ENCODE measurements around the gene LUC7L. TPM values are rescaled to one million over a fixed set of nuclear protein-coding genes. Genes with fewer than 3 reads are reported as not detected.
A peak's percentile ranks its signal among the peaks of the same experiment; 100 is the strongest.

LUC7L gene
- polyA plus RNA-seq, 2 of the 4 experiments (the other 2 are of a cell fraction), result 51.6 to 67.6 TPM

- Histone ChIP-seq H3K4me3 (no peak overlapping the region), H3K4me1 (peaks cover 9% of the 10 kb centered on the region; the same call in 1 of the 3 replicates), H3K4me2 (no peak overlapping the region), H3K9me3 (no peaks in the 10 kb centered on the region), H3K27ac (no peak overlapping the region)
- ATAC-seq, result no peak
- CTCF ChIA-PET, result interaction anchor here (0.8 kb wide), 1 partner anchor 9 kb away, joined by 3 read pairs; no protein-coding TSS in a partner anchor
- TF ChIP-seq KDM1A (IDR thresholded peaks at IDR 0.05; ENCODE audit: low read depth), result no peak
- TF ChIP-seq RCOR1 (IDR thresholded peaks at IDR 0.05; ENCODE audit: low read depth, low read length), result no peak
- no peak for TF ChIP-seq BHLHE40 (IDR thresholded peaks at IDR 0.05; ENCODE audit: low read depth, low read length)
- TF ChIP-seq ZNF302 (CRISPR knock-in tag; IDR thresholded peaks at IDR 0.05), result no peak
- no peak for TF ChIP-seq TP53 (CRISPR knock-in tag; IDR thresholded peaks at IDR 0.05)
- TF ChIP-seq ATOH8 (CRISPR knock-in tag; IDR thresholded peaks at IDR 0.05; ENCODE audit: low read depth), result no peak
- TF ChIP-seq KDM5A (IDR thresholded peaks at IDR 0.05), result no peak
- TF ChIP-seq TFCP2L1 (CRISPR knock-in tag; IDR thresholded peaks at IDR 0.05), result no peak
- no peak for TF ChIP-seq SREBF2 (IDR thresholded peaks at IDR 0.05)
- FAIRE-seq, result no peak
- no peak for DNase-seq (ENCODE audit: low read depth in 1 of 2, low spot score in 1 of 2)
- POLR2A ChIA-PET, result interaction anchor here (0.6 kb wide), 1 partner anchor 15 kb away, joined by 8 read pairs; no protein-coding TSS in a partner anchor
- 88% methylated on average over 13 of the region's 13 CpGs for WGBS (ENCODE audit: missing lambda C conversion rate)
Observed at GRCh38 chr16:185213-185612, 44.0 kb downstream of the LUC7L start.

GRCh38 chr16:183005-183404, 46.2 kb downstream of the LUC7L start:
- no peak for FAIRE-seq
- H3K9me3 ChIP-seq, result no peaks in the 10 kb centered on the region
- ChIA-PET CTCF (interaction anchor here (0.6 to 5.8 kb wide), 9 partner anchors 9 to 226 kb away, joined by 3 to 104 read pairs (median 37); partner anchors contain the start of gene HBM), POLR2A (interaction anchor here (0.7 kb wide), 1 partner anchor 50 kb away, joined by 7 read pairs; no protein-coding TSS in a partner anchor)
- no peak for DNase-seq (ENCODE audit: low read depth in 1 of 2, low spot score in 1 of 2)
- H3K4me1 ChIP-seq, result peaks cover 9% of the 10 kb centered on the region; the same call in 1 of the 3 replicates
- no peak for TF ChIP-seq MAFK (IDR thresholded peaks at IDR 0.05; ENCODE audit: partially characterized antibody)
- TF ChIP-seq POLR2AphosphoS2 (conservative IDR thresholded peaks at IDR 0.05; ENCODE audit: low read length), result no peak
- no peak for TF ChIP-seq CEBPB (IDR thresholded peaks at IDR 0.05)
- TF ChIP-seq NR3C1 (IDR thresholded peaks at IDR 0.05), result no peak
- TF ChIP-seq ELK1 (IDR thresholded peaks at IDR 0.05; ENCODE audit: low read depth, low read length), result no peak
- no peak for TF ChIP-seq HMGXB4 (CRISPR knock-in tag; IDR thresholded peaks at IDR 0.05; ENCODE audit: borderline replicate concordance)
- TF ChIP-seq RAD21 (conservative IDR thresholded peaks at IDR 0.05 in 1 of 2, IDR thresholded peaks at IDR 0.05 in 1 of 2), result no peak
- no peak for TF ChIP-seq SREBF2 (IDR thresholded peaks at IDR 0.05)
- no peak for TF ChIP-seq TP53 (CRISPR knock-in tag; IDR thresholded peaks at IDR 0.05)
- no peak for TF ChIP-seq ZC3H11A (IDR thresholded peaks at IDR 0.05)
- TF ChIP-seq HOXB5 (CRISPR knock-in tag; IDR thresholded peaks at IDR 0.05), result no peak
- no peak for TF ChIP-seq TFCP2L1 (CRISPR knock-in tag; IDR thresholded peaks at IDR 0.05)
- no peak for TF ChIP-seq ZFP36 (IDR thresholded peaks at IDR 0.05; ENCODE audit: borderline replicate concordance, partially characterized antibody)
- TF ChIP-seq JUN (IDR thresholded peaks at IDR 0.05), result no peak
- TF ChIP-seq CHD2 (IDR thresholded peaks at IDR 0.05; ENCODE audit: low read length, partially characterized antibody), result no peak
- TF ChIP-seq NPAS2 (CRISPR knock-in tag; IDR thresholded peaks at IDR 0.05; ENCODE audit: borderline replicate concordance), result no peak
- no peak for TF ChIP-seq EHF (CRISPR knock-in tag; IDR thresholded peaks at IDR 0.05)
- TF ChIP-seq EHMT2 (IDR thresholded peaks at IDR 0.05; ENCODE audit: low read depth), result no peak
- TF ChIP-seq ATOH8 (CRISPR knock-in tag; IDR thresholded peaks at IDR 0.05; ENCODE audit: low read depth), result no peak
- 82% methylated on average over 7 of the region's 7 CpGs for WGBS (ENCODE audit: missing lambda C conversion rate)
- peak in 1 of 2 experiments; percentile 9; a peak in 1 of 6 replicates for ATAC-seq
- no peak overlapping the region for H3K4me3 ChIP-seq
- H3K4me2 ChIP-seq, result no peak overlapping the region
- no peak overlapping the region for H3K27ac ChIP-seq
